ENCODE data around the gene PARP16. TPM values are rescaled to one million over a fixed set of nuclear protein-coding genes. Genes with fewer than 3 reads are reported as not detected.

Gene PARP16
- total and polyA plus RNA-seq, 2 donors from 2014 or later, result 7.0 to 7.8 TPM

DNA sequence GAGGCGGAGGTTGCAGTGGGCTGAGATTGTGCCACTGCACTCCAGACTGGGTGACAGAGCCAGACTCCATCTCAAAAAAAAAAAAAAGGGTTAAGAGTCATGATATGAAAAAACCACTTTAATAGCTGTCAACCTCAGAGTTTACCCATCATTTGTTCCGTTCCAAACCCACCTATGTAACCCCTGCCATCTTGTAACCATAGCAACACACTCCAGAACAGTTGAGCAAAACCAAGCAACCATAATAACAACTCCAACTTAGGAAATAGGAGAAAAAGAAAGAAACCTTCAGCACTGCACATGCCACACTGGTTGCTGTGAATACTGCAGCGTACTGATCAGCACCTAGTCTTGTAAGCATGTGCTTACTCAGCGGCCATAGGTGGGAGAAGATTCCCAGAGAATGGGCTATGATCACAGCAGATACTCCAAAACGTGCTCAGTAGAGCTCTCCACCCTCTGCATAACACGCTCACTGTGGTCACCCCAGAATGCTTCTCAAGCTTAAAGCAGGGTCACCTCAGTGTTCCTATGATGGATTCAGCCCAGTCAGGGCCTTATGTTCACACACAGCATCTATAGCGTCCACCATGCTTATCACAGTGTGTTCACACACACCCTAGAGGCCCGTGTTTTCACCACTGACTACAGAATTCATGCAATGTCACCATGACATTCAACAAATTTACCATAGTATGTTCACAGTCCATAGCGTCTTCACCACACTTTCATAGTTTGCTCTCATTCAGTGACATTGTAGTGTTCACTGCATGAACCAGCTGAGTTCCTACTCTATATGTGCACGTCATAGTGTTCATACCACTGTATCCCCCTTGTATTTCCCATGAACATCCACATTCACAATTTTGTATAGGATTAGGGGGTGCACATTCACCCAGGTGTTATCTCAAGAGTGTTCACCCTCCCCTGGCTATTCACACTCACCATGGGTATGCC, 68.9 kb downstream of the PARP16 start:
- FAIRE-seq (no peak), DNase-seq (no peak)
- Histone ChIP-seq H3K4me1 (ENCODE audit: control insufficient read depth in 2 of 3, insufficient read depth in 2 of 3, low read depth in 1 of 3, low read length in 3 of 3) (no peaks in the 10 kb centered on the region), H3K36me3 (ENCODE audit: control insufficient read depth in 2 of 3, insufficient read depth in 3 of 3, low read length in 3 of 3) (no peaks in the 10 kb centered on the region), H3K4me3 (ENCODE audit: low read length in 3 of 3) (no peak overlapping the region), H3K9ac (ENCODE audit: low read length in 3 of 3) (no peak overlapping the region), H3K27ac (ENCODE audit: low read depth in 2 of 2, low read length in 2 of 2) (no peak overlapping the region), H3K27me3 (ENCODE audit: control insufficient read depth, insufficient read depth, low read length) (no peaks in the 10 kb centered on the region), H3K9me3 (ENCODE audit: control insufficient read depth in 2 of 3, insufficient read depth in 1 of 3, low read length in 3 of 3) (no peaks in the 10 kb centered on the region)
- intact Hi-C loops (cut with DNase I), result no loop called here
- no peak for TF ChIP-seq CTCF (IDR thresholded peaks at IDR 0.05; ENCODE audit: borderline replicate concordance, extremely low read depth, insufficient read depth)

DNA sequence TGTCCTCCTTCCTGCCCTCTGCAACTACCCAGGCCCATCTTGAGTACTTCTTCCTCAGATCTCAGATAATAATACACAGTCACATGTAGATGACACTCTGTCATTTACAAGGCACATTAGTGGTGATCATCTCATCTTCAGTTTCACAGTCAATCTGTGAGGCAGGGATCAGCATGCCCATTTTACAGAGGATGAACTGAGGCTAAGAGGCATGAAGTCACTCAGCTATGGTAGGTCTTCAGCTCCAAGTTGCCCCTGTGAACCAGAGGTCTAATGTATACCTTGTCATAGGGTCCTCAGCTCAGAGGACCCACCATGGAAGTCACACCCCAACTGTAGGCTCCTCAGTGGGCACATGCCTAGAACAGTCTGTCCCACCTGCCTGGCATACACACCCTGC, 71.2 kb downstream of the PARP16 start:
- no peaks in the 10 kb centered on the region for H3K9me3 ChIP-seq (ENCODE audit: control insufficient read depth in 2 of 3, insufficient read depth in 1 of 3, low read length in 3 of 3)
- no peak overlapping the region for H3K4me3 ChIP-seq (ENCODE audit: low read length in 3 of 3)
- DNase-seq, result no peak
- intact Hi-C loops (cut with DNase I), result no loop called here
- no peaks in the 10 kb centered on the region for H3K36me3 ChIP-seq (ENCODE audit: control insufficient read depth in 2 of 3, insufficient read depth in 3 of 3, low read length in 3 of 3)
- TF ChIP-seq CTCF (IDR thresholded peaks at IDR 0.05; ENCODE audit: borderline replicate concordance, extremely low read depth, insufficient read depth), result no peak
- peaks cover 0 to 4% (median 0%) of the 10 kb centered on the region in 3 donors for H3K4me1 ChIP-seq (ENCODE audit: control insufficient read depth in 2 of 3, insufficient read depth in 2 of 3, low read depth in 1 of 3, low read length in 3 of 3)
- no peaks in the 10 kb centered on the region for H3K27me3 ChIP-seq (ENCODE audit: control insufficient read depth, insufficient read depth, low read length)
- H3K9ac ChIP-seq (ENCODE audit: low read length in 3 of 3), result no peak overlapping the region
- no peak for FAIRE-seq
- H3K27ac ChIP-seq (ENCODE audit: low read depth in 2 of 2, low read length in 2 of 2), result no peak overlapping the region

DNA sequence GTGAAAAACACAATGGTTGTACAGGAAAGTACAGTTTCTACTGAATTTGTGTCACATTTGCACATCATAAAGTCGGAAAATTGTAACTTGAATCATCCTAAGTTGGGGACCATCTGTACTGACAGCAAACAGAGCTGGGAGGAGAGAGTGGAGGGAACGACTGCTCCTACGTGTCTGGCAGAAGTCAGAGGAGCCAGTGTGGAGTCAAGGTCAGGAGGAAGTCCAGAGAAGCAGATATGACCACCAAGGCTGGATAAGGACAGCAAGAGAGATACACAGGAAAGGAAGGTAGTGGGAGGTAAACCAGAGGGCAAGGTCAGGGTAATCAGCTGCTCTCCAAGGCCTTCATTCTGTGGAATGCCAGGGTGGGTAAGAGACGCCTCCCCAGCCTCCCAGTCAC, 72.7 kb downstream of the PARP16 start:
- no peak for FAIRE-seq

More for the DNA sequence above, 72.7 kb downstream of the PARP16 start:
- TF ChIP-seq CTCF (IDR thresholded peaks at IDR 0.05; ENCODE audit: borderline replicate concordance, extremely low read depth, insufficient read depth), result no peak
- H3K27me3 ChIP-seq (ENCODE audit: control insufficient read depth, insufficient read depth, low read length), result no peaks in the 10 kb centered on the region
- no peak for DNase-seq
- H3K27ac ChIP-seq (ENCODE audit: low read depth in 2 of 2, low read length in 2 of 2), result no peak overlapping the region
- H3K9me3 ChIP-seq (ENCODE audit: control insufficient read depth in 2 of 3, insufficient read depth in 1 of 3, low read length in 3 of 3), result no peaks in the 10 kb centered on the region
- H3K4me1 ChIP-seq (ENCODE audit: control insufficient read depth in 2 of 3, insufficient read depth in 2 of 3, low read depth in 1 of 3, low read length in 3 of 3), result peaks cover 0 to 8% (median 4%) of the 10 kb centered on the region in 3 donors
- no peak overlapping the region for H3K4me3 ChIP-seq (ENCODE audit: low read length in 3 of 3)
- no peaks in the 10 kb centered on the region for H3K36me3 ChIP-seq (ENCODE audit: control insufficient read depth in 2 of 3, insufficient read depth in 3 of 3, low read length in 3 of 3)
- H3K9ac ChIP-seq (ENCODE audit: low read length in 3 of 3), result no peak overlapping the region
- intact Hi-C loops (cut with DNase I), result no loop called here

Data from kidney (tissue), 14 donors.